Neuron (in vitro differentiated cells): ENCODE results near the gene NUDT15.
"Not testable (repeated sequence)": the region's sequence is repeated elsewhere in the genome, so short reads cannot be mapped to it uniquely, and the experiment has no call there.

Experiments
- H2AFZ ChIP-seq: one replicate; pipeline ENCODE4 v1.6.1; 2013; ENCODE audit warnings: low read depth, mild to moderate bottlenecking, inconsistent platforms, low read length, moderate library complexity
- H3K27me3 ChIP-seq: one replicate; pipeline ENCODE4 v1.6.1; 2013; ENCODE audit warnings: low read length; ENCODE audit not compliant: insufficient read depth
- H3K36me3 ChIP-seq: one replicate; pipeline ENCODE4 v1.6.1; 2013; ENCODE audit warnings: low read length; ENCODE audit not compliant: insufficient read depth
- H3K4me1 ChIP-seq: one replicate; pipeline ENCODE4 v1.6.1; 2013; ENCODE audit warnings: low read length; ENCODE audit not compliant: insufficient read depth
- H3K4me3 ChIP-seq: 2 replicates; pipeline ENCODE4 v1.5.1; 2013; ENCODE audit warnings: mild to moderate bottlenecking, low read length, moderate library complexity
- H3K9me3 ChIP-seq: one replicate; pipeline ENCODE4 v1.6.1; 2013; ENCODE audit warnings: low read length

NUDT15 gene

GRCh38 chr13:48037346-48038173 is at the start of gene NUDT15:
TSS of gene NUDT15 (plus strand) at chr13:48037726. CDS start at chr13:48037747, 21 bp downstream.
- Histone ChIP-seq H2AFZ (peak within 1 kb of the TSS; percentile 42), H3K9me3 (no peaks in the 10 kb centered on the region), H3K36me3 (peaks cover 18% of the 10 kb centered on the region), H3K4me1 (peaks cover 9% of the 10 kb centered on the region), H3K4me3 (peak within 1 kb of the TSS; percentile 62), H3K27me3 (no peaks in the 10 kb centered on the region)

GRCh38 chr13:47990427-47990826 is 47.1 kb upstream of the NUDT15 start:
- Histone ChIP-seq H3K36me3 (peaks cover 72% of the 10 kb centered on the region), H3K27me3 (no peaks in the 10 kb centered on the region), H3K4me1 (no peaks in the 10 kb centered on the region), H2AFZ (no peak overlapping the region), H3K9me3 (peaks cover 2% of the 10 kb centered on the region), H3K4me3 (no peak overlapping the region)

GRCh38 chr13:47990920-47991466 is 46.5 kb upstream of the NUDT15 start:
- H3K9me3 ChIP-seq: peaks cover 2% of the 10 kb centered on the region
- no peak overlapping the region for H3K4me3 ChIP-seq
- H3K27me3 ChIP-seq: no peaks in the 10 kb centered on the region
- no peak overlapping the region for H2AFZ ChIP-seq
- peaks cover 68% of the 10 kb centered on the region for H3K36me3 ChIP-seq
- H3K4me1 ChIP-seq: no peaks in the 10 kb centered on the region

- peaks cover 68% of the 10 kb centered on the region for H3K36me3 ChIP-seq
- H3K9me3 ChIP-seq: peaks cover 2% of the 10 kb centered on the region
- H3K27me3 ChIP-seq: no peaks in the 10 kb centered on the region
- no peak overlapping the region for H3K4me3 ChIP-seq
- no peak overlapping the region for H2AFZ ChIP-seq
- H3K4me1 ChIP-seq: no peaks in the 10 kb centered on the region
Measured at GRCh38 chr13:47991859-47992258, 45.7 kb upstream of the NUDT15 start.

GRCh38 chr13:47997384-47997783 is 40.1 kb upstream of the NUDT15 start:
- Histone ChIP-seq H3K36me3 (peaks cover 39% of the 10 kb centered on the region), H3K4me1 (peaks cover 6% of the 10 kb centered on the region), H3K27me3 (no peaks in the 10 kb centered on the region), H2AFZ (no peak overlapping the region), H3K9me3 (peaks cover 2% of the 10 kb centered on the region), H3K4me3 (no peak overlapping the region)

GRCh38 chr13:47999973-48000372 is 37.6 kb upstream of the NUDT15 start:
- Histone ChIP-seq H3K9me3 (no peaks in the 10 kb centered on the region), H2AFZ (no peak overlapping the region), H3K36me3 (peaks cover 21% of the 10 kb centered on the region), H3K27me3 (no peaks in the 10 kb centered on the region), H3K4me1 (peaks cover 6% of the 10 kb centered on the region), H3K4me3 (peak overlapping the region; percentile 83)

- H3K27me3 ChIP-seq: no peaks in the 10 kb centered on the region
- peak overlapping the region; percentile 83 for H3K4me3 ChIP-seq
- no peaks in the 10 kb centered on the region for H3K9me3 ChIP-seq
- H3K36me3 ChIP-seq: peaks cover 14% of the 10 kb centered on the region
- peak overlapping the region; percentile 49 for H2AFZ ChIP-seq
- H3K4me1 ChIP-seq: peaks cover 6% of the 10 kb centered on the region
Measured at GRCh38 chr13:48000559-48001113, 36.9 kb upstream of the NUDT15 start.

- Histone ChIP-seq H3K4me3 (peak within 1 kb of the TSS; percentile 83), H3K9me3 (no peaks in the 10 kb centered on the region), H3K36me3 (peaks cover 12% of the 10 kb centered on the region), H3K27me3 (no peaks in the 10 kb centered on the region), H2AFZ (peak within 1 kb of the TSS; percentile 49), H3K4me1 (peaks cover 6% of the 10 kb centered on the region)
Measured at GRCh38 chr13:48001114-48001881, 36.2 kb upstream of the NUDT15 start, which contains the start of gene SUCLA2. TSS of gene SUCLA2 (minus strand) at chr13:48001273. CDS start at chr13:48001269, 4 bp downstream.

- H3K9me3 ChIP-seq, H3K36me3 ChIP-seq, H3K27me3 ChIP-seq, H3K4me1 ChIP-seq, H3K4me3 ChIP-seq: not testable (repeated sequence)
- peak overlapping the region; percentile 49 for H2AFZ ChIP-seq
Measured at GRCh38 chr13:48001999-48002398, 35.5 kb upstream of the NUDT15 start.

- no peaks in the 10 kb centered on the region for H3K36me3 ChIP-seq
- no peak overlapping the region for H2AFZ ChIP-seq
- no peaks in the 10 kb centered on the region for H3K9me3 ChIP-seq
- H3K4me3 ChIP-seq: no peak overlapping the region
- peaks cover 6% of the 10 kb centered on the region for H3K4me1 ChIP-seq
- no peaks in the 10 kb centered on the region for H3K27me3 ChIP-seq
Measured at GRCh38 chr13:48004201-48004600, 33.3 kb upstream of the NUDT15 start.

GRCh38 chr13:48006396-48006795 is 31.1 kb upstream of the NUDT15 start:
- H3K4me3 ChIP-seq: no peak overlapping the region
- no peaks in the 10 kb centered on the region for H3K27me3 ChIP-seq
- no peaks in the 10 kb centered on the region for H3K36me3 ChIP-seq
- H2AFZ ChIP-seq: no peak overlapping the region
- no peaks in the 10 kb centered on the region for H3K9me3 ChIP-seq
- no peaks in the 10 kb centered on the region for H3K4me1 ChIP-seq

GRCh38 chr13:48009284-48009683 is 28.2 kb upstream of the NUDT15 start:
- H3K9me3 ChIP-seq: no peaks in the 10 kb centered on the region

GRCh38 chr13:48010698-48011097 is 26.8 kb upstream of the NUDT15 start:
- Histone ChIP-seq H2AFZ (no peak overlapping the region), H3K9me3 (no peaks in the 10 kb centered on the region), H3K4me1 (no peaks in the 10 kb centered on the region), H3K4me3 (no peak overlapping the region), H3K36me3 (no peaks in the 10 kb centered on the region), H3K27me3 (no peaks in the 10 kb centered on the region)

More at GRCh38 chr13:48009284-48009683, 28.2 kb upstream of the NUDT15 start:
- no peaks in the 10 kb centered on the region for H3K36me3 ChIP-seq
- no peaks in the 10 kb centered on the region for H3K4me1 ChIP-seq
- H3K4me3 ChIP-seq: no peak overlapping the region
- no peaks in the 10 kb centered on the region for H3K27me3 ChIP-seq
- H2AFZ ChIP-seq: no peak overlapping the region
